B cell (primary cell): ENCODE data around the gene DHX35.

ENCODE experiments used
- CTCF ChIP-seq: fragments of 200-600 bp; IDR thresholded peaks from one replicate; pipeline ENCODE4 v1.8.0; 2022; ENCODE audit warnings: antibody characterized with exemption, mild to moderate bottlenecking
- EZH2 ChIP-seq: IDR thresholded peaks from 2 replicates; pipeline ENCODE4 v1.6.1; 2012; ENCODE audit warnings: borderline replicate concordance, low read depth, mild to moderate bottlenecking, moderate library complexity, low read length; ENCODE audit not compliant: insufficient read depth, poor library complexity, severe bottlenecking

GRCh38 chr20:38961530-38962043 lies 557 bp upstream of the DHX35 start:
- no peak for TF ChIP-seq CTCF
- TF ChIP-seq EZH2: no peak
